SIG-M5 treated with dmso at 0.1 percent for 504 hours (cell line): Measurements from ENCODE around the gene RGS12.

Source experiments
- DNase-seq: peaks from one replicate; lab custom pipeline; 2025; ENCODE audit not compliant: unreplicated experiment; lab: John Stamatoyannopoulos, UW

Gene RGS12

GRCh38 chr4:3292571-3293400, at the start of gene RGS12:
Gene RGS12 (plus strand): TSS chr4:3293021. CDS start chr4:3316171, 23,150 bp downstream.
- peak; percentile 82 for DNase-seq

- DNase-seq, result no peak
Measured at GRCh38 chr4:3243136-3243780, 49.6 kb upstream of the RGS12 start.

- no peak for DNase-seq
Measured at GRCh38 chr4:3244002-3244401, 48.8 kb upstream of the RGS12 start.

- DNase-seq, result no peak
Measured at GRCh38 chr4:3244747-3245146, 48.1 kb upstream of the RGS12 start.

- no peak for DNase-seq
Measured at GRCh38 chr4:3245676-3246075, 47.1 kb upstream of the RGS12 start.

GRCh38 chr4:3246458-3247398, 46.1 kb upstream of the RGS12 start:
- DNase-seq, result no peak

GRCh38 chr4:3247399-3248177, 45.2 kb upstream of the RGS12 start:
- DNase-seq, result no peak

- DNase-seq, result no peak
Measured at GRCh38 chr4:3248178-3248480, 44.7 kb upstream of the RGS12 start.

GRCh38 chr4:3248811-3249661, 43.8 kb upstream of the RGS12 start, which contains the start of gene MSANTD1:
Gene MSANTD1 (plus strand): TSS chr4:3249159. CDS start chr4:3249223, 64 bp downstream.
- no peak for DNase-seq

GRCh38 chr4:3249711-3250437, 42.9 kb upstream of the RGS12 start:
- no peak for DNase-seq

GRCh38 chr4:3250438-3250955, 42.3 kb upstream of the RGS12 start:
- DNase-seq, result no peak

- no peak for DNase-seq
Measured at GRCh38 chr4:3250956-3251690, 41.7 kb upstream of the RGS12 start.

- DNase-seq, result no peak
Measured at GRCh38 chr4:3251691-3252479, 40.9 kb upstream of the RGS12 start.

GRCh38 chr4:3252480-3252828, 40.4 kb upstream of the RGS12 start:
- DNase-seq, result no peak

GRCh38 chr4:3252831-3253641, 39.8 kb upstream of the RGS12 start:
- DNase-seq, result no peak

GRCh38 chr4:3253808-3254207, 39.0 kb upstream of the RGS12 start:
- no peak for DNase-seq
